NOMO-1 (cell line): ENCODE results near the gene BMP2K.

ENCODE experiments used
- DNase-seq, 2 experiments: peaks; one replicate each; lab custom pipeline; 2025; ENCODE audit not compliant: unreplicated experiment in 2 of 2; lab: John Stamatoyannopoulos, UW

BMP2K gene

GRCh38 chr4:78923464-78924312 lies 147.5 kb downstream of the BMP2K start:
- no peak for DNase-seq

DNA sequence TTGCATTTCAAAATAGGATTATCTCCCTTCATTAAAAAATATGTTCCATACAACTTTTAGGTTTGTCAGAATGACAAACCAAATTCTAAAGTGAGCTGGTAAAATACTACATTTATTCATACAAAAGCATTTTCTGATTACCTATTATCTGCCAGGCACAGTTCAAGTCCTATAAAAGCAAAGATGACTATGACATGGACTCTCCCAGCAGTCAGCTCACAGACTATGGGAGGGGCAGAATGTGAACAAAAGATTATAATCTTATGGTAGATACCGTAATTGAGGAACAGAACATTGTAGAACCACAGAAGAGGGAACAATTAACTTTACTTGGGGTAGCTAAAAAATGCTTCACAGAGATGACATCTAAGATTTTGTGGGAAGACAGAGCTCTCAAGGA lies 150.7 kb downstream of the BMP2K start:
- no peak for DNase-seq

- no peak for DNase-seq
Measured at GRCh38 chr4:78928835-78929234, 152.7 kb downstream of the BMP2K start.

- no peak for DNase-seq
Measured at GRCh38 chr4:78930016-78930629, 154.0 kb downstream of the BMP2K start.

DNA sequence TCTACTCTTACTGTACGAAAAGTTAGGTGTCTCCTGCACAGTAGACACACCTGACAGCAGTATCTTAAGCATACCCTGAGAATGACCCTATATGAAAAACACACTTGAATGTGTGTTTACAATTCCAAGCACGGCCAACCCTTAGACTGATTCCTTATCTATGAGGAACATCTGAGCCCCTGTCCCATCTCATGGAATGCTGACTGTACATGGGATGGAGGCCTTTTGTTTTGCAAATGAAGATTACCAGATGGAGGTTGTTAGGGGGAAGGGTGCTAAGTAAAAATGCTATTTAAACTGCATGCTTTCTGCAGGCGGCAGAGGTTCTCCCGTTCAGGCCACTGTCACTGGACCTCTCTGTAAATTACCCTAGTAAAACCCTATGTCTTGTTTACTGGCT lies 160.8 kb downstream of the BMP2K start:
- DNase-seq = no peak

- no peak for DNase-seq
Measured at GRCh38 chr4:78937837-78938236, 161.7 kb downstream of the BMP2K start.

- peak in 1 of 2 experiments; percentile 22 for DNase-seq
Measured at GRCh38 chr4:78938474-78938867, 162.3 kb downstream of the BMP2K start.

DNA sequence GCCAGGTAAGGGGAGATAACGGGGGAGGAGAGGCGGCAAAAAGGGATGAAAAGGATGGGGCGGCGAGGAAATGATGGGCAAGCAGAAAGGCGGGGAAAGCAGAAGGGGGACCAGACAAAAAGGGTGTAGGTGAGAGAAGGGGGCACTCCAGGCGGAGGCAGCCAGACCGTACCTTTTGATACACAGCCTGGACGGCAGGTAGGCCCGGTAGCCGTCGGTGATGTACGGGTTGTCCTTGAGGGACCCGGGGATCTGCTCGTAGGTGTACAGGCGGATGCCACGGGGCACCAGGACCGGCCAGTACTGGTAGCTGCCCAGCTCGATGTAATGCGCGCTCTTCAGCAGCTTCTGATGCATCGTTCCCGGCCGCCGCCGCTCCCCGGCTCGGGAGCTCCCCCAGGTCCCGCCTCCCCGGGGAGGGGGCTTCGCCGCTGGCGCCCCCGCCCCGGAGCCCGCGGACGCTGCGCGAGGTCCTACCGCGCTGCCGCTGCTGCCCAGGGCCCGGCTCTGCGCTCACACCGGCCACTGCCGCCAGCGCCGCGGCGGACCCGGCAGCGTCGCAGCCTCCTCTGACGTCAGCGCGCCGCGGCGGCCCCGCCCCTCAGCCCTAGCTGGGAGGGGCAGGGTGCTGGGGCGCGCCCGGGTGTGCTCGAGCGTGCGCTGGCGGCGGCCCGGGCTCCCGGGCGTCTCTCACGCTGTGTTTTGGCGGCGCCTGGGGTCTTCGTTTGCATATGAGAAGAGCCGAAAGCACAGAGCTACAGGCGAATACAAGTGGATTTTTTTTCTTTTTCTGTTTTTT lies 162.9 kb downstream of the BMP2K start, which contains the start of gene PAQR3:
TSS of gene PAQR3 (minus strand) at position 571 of the 799 bp plus-strand sequence. CDS start at position 357, 214 bp downstream.
- peak; percentile 62 to 87 for DNase-seq

DNA sequence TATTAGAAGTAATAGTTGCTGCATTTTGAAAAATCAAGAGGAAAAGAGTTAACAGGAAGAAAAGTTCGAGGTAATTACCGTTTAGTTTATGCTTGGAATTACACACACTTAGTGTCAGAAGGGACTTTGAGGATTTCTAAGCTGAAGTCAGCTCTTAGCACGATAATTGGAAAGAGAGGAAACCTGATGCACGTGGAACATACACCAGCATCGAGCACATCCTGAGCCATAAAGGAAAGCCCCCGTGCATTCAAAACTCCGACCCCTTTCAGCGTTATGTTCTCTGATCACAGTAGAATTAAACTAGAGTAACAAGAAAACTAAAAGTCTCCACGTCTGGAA lies 163.5 kb downstream of the BMP2K start:
- DNase-seq = no peak

- no peak for DNase-seq
Measured at GRCh38 chr4:78940752-78941151, 164.6 kb downstream of the BMP2K start.

DNA sequence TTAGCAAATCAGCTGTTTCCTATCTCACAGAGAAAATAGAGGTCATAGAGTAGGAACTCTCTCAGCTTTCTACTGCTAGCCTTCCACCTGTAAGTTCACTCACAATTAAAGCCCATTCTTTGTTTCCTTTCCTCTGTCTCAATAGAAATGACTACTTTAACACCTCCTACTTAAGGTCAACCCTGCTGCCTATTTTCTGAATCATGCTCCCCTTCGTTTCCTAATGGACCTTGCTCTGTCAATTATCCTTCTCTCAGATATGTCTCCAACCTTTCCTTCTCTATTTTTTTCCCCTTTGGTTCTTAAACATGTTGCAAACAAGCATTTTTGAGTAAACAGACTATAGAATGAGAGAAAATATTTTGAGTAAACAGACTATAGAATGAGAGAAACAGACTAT lies 168.2 kb downstream of the BMP2K start:
- DNase-seq = no peak

- no peak for DNase-seq
Measured at GRCh38 chr4:78945651-78946179, 169.6 kb downstream of the BMP2K start.

- no peak for DNase-seq
Measured at GRCh38 chr4:78949735-78950134, 173.6 kb downstream of the BMP2K start.

GRCh38 chr4:78951862-78952472 lies 175.8 kb downstream of the BMP2K start:
- peak; percentile 39 to 43 for DNase-seq

GRCh38 chr4:78953231-78953630 lies 177.1 kb downstream of the BMP2K start:
- DNase-seq = no peak

- peak in 1 of 2 experiments; percentile 20 for DNase-seq
Measured at GRCh38 chr4:78953769-78954666, 177.9 kb downstream of the BMP2K start.

- no peak for DNase-seq
Measured at GRCh38 chr4:78956975-78957374, 180.8 kb downstream of the BMP2K start.

GRCh38 chr4:78960926-78961325 lies 184.8 kb downstream of the BMP2K start:
- no peak for DNase-seq
